GM12872 (cell line): Measurements from ENCODE around the gene ALOX15B.

Experiments used
- TF ChIP-seq, protein P1 (sequence below): IDR thresholded peaks from 3 replicates; pipeline ENCODE4 v1.5.1; 2011; ENCODE audit warnings: low read depth, mild to moderate bottlenecking, low read length, moderate library complexity; ENCODE audit not compliant: insufficient read depth

Gene ALOX15B, protein sequence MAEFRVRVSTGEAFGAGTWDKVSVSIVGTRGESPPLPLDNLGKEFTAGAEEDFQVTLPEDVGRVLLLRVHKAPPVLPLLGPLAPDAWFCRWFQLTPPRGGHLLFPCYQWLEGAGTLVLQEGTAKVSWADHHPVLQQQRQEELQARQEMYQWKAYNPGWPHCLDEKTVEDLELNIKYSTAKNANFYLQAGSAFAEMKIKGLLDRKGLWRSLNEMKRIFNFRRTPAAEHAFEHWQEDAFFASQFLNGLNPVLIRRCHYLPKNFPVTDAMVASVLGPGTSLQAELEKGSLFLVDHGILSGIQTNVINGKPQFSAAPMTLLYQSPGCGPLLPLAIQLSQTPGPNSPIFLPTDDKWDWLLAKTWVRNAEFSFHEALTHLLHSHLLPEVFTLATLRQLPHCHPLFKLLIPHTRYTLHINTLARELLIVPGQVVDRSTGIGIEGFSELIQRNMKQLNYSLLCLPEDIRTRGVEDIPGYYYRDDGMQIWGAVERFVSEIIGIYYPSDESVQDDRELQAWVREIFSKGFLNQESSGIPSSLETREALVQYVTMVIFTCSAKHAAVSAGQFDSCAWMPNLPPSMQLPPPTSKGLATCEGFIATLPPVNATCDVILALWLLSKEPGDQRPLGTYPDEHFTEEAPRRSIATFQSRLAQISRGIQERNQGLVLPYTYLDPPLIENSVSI

DNA sequence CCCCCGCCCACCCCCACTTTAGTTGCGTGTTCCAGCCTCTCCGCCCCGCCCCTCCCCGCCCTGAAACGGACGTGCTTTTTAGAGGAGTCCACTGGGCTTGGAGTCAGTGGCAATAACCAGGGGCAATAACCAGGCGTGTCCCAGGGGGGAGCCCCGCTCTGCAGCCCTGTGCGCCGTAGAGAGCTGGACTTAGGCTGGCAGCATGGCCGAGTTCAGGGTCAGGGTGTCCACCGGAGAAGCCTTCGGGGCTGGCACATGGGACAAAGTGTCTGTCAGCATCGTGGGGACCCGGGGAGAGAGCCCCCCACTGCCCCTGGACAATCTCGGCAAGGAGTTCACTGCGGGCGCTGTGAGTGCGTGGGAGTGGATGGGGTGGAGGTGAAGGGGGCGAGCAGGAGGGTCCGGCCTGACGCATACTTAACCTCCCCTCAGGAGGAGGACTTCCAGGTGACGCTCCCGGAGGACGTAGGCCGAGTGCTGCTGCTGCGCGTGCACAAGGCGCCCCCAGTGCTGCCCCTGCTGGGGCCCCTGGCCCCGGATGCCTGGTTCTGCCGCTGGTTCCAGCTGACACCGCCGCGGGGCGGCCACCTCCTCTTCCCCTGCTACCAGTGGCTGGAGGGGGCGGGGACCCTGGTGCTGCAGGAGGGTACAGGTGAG, at the start of gene ALOX15B:
ALOX15B (plus strand) TSS at position 106 of the 657 bp plus-strand sequence; CDS start at position 203, 97 bp downstream.
- TF ChIP-seq, protein P1, sequence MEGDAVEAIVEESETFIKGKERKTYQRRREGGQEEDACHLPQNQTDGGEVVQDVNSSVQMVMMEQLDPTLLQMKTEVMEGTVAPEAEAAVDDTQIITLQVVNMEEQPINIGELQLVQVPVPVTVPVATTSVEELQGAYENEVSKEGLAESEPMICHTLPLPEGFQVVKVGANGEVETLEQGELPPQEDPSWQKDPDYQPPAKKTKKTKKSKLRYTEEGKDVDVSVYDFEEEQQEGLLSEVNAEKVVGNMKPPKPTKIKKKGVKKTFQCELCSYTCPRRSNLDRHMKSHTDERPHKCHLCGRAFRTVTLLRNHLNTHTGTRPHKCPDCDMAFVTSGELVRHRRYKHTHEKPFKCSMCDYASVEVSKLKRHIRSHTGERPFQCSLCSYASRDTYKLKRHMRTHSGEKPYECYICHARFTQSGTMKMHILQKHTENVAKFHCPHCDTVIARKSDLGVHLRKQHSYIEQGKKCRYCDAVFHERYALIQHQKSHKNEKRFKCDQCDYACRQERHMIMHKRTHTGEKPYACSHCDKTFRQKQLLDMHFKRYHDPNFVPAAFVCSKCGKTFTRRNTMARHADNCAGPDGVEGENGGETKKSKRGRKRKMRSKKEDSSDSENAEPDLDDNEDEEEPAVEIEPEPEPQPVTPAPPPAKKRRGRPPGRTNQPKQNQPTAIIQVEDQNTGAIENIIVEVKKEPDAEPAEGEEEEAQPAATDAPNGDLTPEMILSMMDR = no peak

- TF ChIP-seq, protein P1 = peak; percentile 95
These were observed 48.8 kb upstream of the ALOX15B start for GRCh38 chr17:7989781-7990655.

DNA sequence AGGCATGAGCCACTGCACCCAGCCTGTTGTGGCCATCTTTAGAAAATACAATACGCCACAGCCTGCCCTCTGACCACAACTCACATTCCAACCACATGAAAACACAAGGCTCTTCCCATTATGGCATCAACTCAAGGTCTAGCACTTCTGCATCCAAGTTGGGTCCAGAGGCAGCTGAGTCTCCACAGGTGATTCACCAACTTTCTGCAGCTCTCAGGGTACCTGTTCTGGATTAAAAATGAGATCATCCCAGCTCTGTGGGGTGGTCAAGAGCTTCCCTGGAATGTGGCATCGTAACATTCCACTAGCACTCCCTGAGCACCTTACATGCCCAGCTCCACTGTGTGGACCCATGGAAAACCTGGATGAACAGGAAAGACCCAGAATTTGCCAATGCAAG, 46.3 kb upstream of the ALOX15B start:
- TF ChIP-seq, protein P1 = no peak

GRCh38 chr17:7992924-7993323, 45.9 kb upstream of the ALOX15B start:
- TF ChIP-seq, protein P1 = no peak

GRCh38 chr17:7993972-7994589, 44.8 kb upstream of the ALOX15B start:
- TF ChIP-seq, protein P1 = no peak

GRCh38 chr17:7995724-7996123, 43.1 kb upstream of the ALOX15B start:
- TF ChIP-seq, protein P1 = no peak
